HG03575 (cell line): ENCODE results near the gene PHF5A.
A peak's percentile ranks its signal among the peaks of the same experiment; 100 is the strongest.

Experiments used
- ATAC-seq: cut with Tn5 transposase; IDR thresholded peaks from one replicate; pipeline ENCODE4 v1.9.1; 2021; ENCODE audit not compliant: unreplicated experiment, insufficient number of reproducible peaks, low FRiP score; ENCODE audit errors: extremely low read depth

PHF5A gene

GRCh38 chr22:41468381-41469217 is at the start of gene PHF5A, which contains the start of gene ACO2:
Gene PHF5A, minus strand, starts transcription at chr22:41468692. Its CDS starts 39 bp downstream, at chr22:41468653.
Gene ACO2, plus strand, starts transcription at chr22:41469117. Its CDS starts 30 bp downstream, at chr22:41469147.
- ATAC-seq = peak; percentile 51

- no peak for ATAC-seq
These were observed 49.5 kb upstream of the PHF5A start for GRCh38 chr22:41518048-41518347.

- no peak for ATAC-seq
These were observed 48.9 kb upstream of the PHF5A start for GRCh38 chr22:41517172-41518047.

- no peak for ATAC-seq
These were observed 48.0 kb upstream of the PHF5A start for GRCh38 chr22:41516462-41516861.

- ATAC-seq = no peak
These were observed 44.9 kb upstream of the PHF5A start for GRCh38 chr22:41513391-41513790.

GRCh38 chr22:41512421-41513194 is 44.1 kb upstream of the PHF5A start:
- no peak for ATAC-seq

- no peak for ATAC-seq
These were observed 43.1 kb upstream of the PHF5A start for GRCh38 chr22:41511521-41511968.

GRCh38 chr22:41508770-41509170 is 40.3 kb upstream of the PHF5A start:
- ATAC-seq = no peak

GRCh38 chr22:41507330-41508063 is 39.0 kb upstream of the PHF5A start:
- ATAC-seq = no peak

GRCh38 chr22:41505511-41506220 is 37.2 kb upstream of the PHF5A start:
- ATAC-seq = no peak

- ATAC-seq = no peak
These were observed 36.3 kb upstream of the PHF5A start for GRCh38 chr22:41504816-41505215.

- ATAC-seq = no peak
These were observed 35.9 kb upstream of the PHF5A start for GRCh38 chr22:41504397-41504796.

- ATAC-seq = no peak
These were observed 32.7 kb upstream of the PHF5A start for GRCh38 chr22:41501209-41501608.

- no peak for ATAC-seq
These were observed 31.8 kb upstream of the PHF5A start for GRCh38 chr22:41500303-41500702.

GRCh38 chr22:41499624-41500280 is 31.3 kb upstream of the PHF5A start:
- ATAC-seq = no peak

GRCh38 chr22:41498303-41498835 is 29.9 kb upstream of the PHF5A start:
- no peak for ATAC-seq

- ATAC-seq = no peak
These were observed 23.0 kb upstream of the PHF5A start for GRCh38 chr22:41491374-41492100.
